Fibroblast of lung (primary cell): Measurements from ENCODE around the gene ASTN2. TPM values are rescaled to one million over a fixed set of nuclear protein-coding genes. Genes with fewer than 3 reads are reported as not detected.

Experiments
- DNase-seq, 2 donors: peaks; one replicate each; pipeline versions ENCODE4 v3.0.0 to v3.0.0-alpha.2; 2010; ENCODE audit warnings: low read depth in 2 of 2
- H2AFZ ChIP-seq: 2 replicates; pipeline ENCODE4 v1.5.1; 2012; ENCODE audit warnings: low read length, control low read depth, inconsistent platforms
- H3K27ac ChIP-seq: 2 replicates; pipeline ENCODE4 v1.5.1; 2011; ENCODE audit warnings: low read length, control low read depth; ENCODE audit not compliant: insufficient read depth
- H3K27me3 ChIP-seq: 2 replicates; pipeline ENCODE4 v1.5.1; 2011; ENCODE audit warnings: mild to moderate bottlenecking, low read length; ENCODE audit not compliant: control insufficient read depth, insufficient read depth
- H3K36me3 ChIP-seq: 2 replicates; pipeline ENCODE4 v1.5.1; 2011; ENCODE audit warnings: low read length; ENCODE audit not compliant: control insufficient read depth, insufficient read depth
- H3K4me1 ChIP-seq: 2 replicates; pipeline ENCODE4 v1.5.1; 2011; ENCODE audit warnings: low read length; ENCODE audit not compliant: control insufficient read depth, insufficient read depth; ENCODE audit errors: extremely low read depth
- H3K4me2 ChIP-seq: 2 replicates; pipeline ENCODE4 v1.5.1; 2011; ENCODE audit warnings: low read length, control low read depth; ENCODE audit not compliant: insufficient read depth; ENCODE audit errors: extremely low read depth
- H3K4me3 ChIP-seq, 4 experiments: fragments of 200-600 bp in 1 of 4; sonication (generic) in 1 of 4; replicated peaks in 1 of 4; 2 replicates each; pipeline ENCODE4 v1.5.1; 2011 to 2016; ENCODE audit warnings: low read length in 4 of 4, low read depth in 3 of 4, mild to moderate bottlenecking in 3 of 4, control low read depth in 2 of 4, inconsistent platforms in 1 of 4, mixed read lengths in 1 of 4; ENCODE audit not compliant: insufficient read depth in 1 of 4; ENCODE audit errors: control extremely low read depth in 1 of 4
- H3K79me2 ChIP-seq: 2 replicates; pipeline ENCODE4 v1.5.1; 2012; ENCODE audit warnings: mild to moderate bottlenecking, low read length, inconsistent platforms; ENCODE audit not compliant: control insufficient read depth, insufficient read depth
- H3K9ac ChIP-seq: 2 replicates; pipeline ENCODE4 v1.5.1; 2011; ENCODE audit warnings: mild to moderate bottlenecking, low read length, control low read depth; ENCODE audit not compliant: insufficient read depth
- H3K9me3 ChIP-seq: 2 replicates; pipeline ENCODE4 v1.5.1; 2012; ENCODE audit warnings: low read depth, low read length; ENCODE audit not compliant: control insufficient read depth, insufficient read depth
- H4K20me1 ChIP-seq: 2 replicates; pipeline ENCODE4 v1.5.1; 2011; ENCODE audit warnings: low read length; ENCODE audit not compliant: control insufficient read depth, insufficient read depth; ENCODE audit errors: extremely low read depth
- CTCF ChIP-seq, 2 donors: IDR thresholded peaks in 1 of 2; conservative IDR thresholded peaks in 1 of 2; 1 replicate in 1 of 2; 2 replicates in 1 of 2; pipeline ENCODE4 v1.5.1; 2011 to 2012; ENCODE audit warnings: low read length in 2 of 2, control low read depth in 1 of 2, inconsistent platforms in 1 of 2, low read depth in 1 of 2, mild to moderate bottlenecking in 1 of 2
- EZH2 ChIP-seq: IDR thresholded peaks from 2 replicates; pipeline ENCODE4 v1.5.1; 2012; ENCODE audit warnings: low read length, control low read depth, mild to moderate bottlenecking; ENCODE audit errors: missing control alignments
- polyA plus RNA-seq, 2 donors: library from polyadenylated mRNA; depleted of rRNA in 1 of 2; stranded (reverse) in 1 of 2; unstranded in 1 of 2; fragments of >200 nt; gene quantifications; 2 replicates each; pipeline ENCODE4 v1.2.1, GENCODE V29; 2011 to 2012; ENCODE audit warnings: missing spikeins in 1 of 2
- total RNA-seq: library from RNA; depleted of rRNA; stranded (reverse); fragments of >200 nt; gene quantifications from 2 replicates; pipeline ENCODE4 v1.2.1, GENCODE V29; 2014

ASTN2 gene
- total and polyA plus RNA-seq, 2 donors (not counting 1 experiment from before 2014, with no cell fraction given) = 2.2 to 19.2 TPM

DNA sequence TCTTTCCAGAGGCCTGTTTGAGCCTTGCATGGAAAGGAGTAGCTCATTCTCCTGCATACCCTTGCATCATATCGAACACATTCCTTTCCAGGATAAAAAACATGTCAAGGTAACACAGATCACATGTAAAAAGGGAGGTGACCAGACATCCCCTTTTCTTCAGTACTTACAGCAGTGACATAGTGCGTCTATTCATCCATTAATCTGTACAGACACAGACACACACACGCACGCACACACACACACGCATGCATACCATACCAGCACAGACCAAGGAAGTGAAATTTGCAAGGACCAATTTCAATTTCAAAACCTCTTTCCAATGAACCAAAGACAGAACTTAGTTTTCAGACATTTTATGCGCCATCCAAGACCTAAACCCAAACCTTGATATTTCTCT is 1005.2 kb downstream of the ASTN2 start:
- no peak overlapping the region for H2AFZ ChIP-seq

DNA sequence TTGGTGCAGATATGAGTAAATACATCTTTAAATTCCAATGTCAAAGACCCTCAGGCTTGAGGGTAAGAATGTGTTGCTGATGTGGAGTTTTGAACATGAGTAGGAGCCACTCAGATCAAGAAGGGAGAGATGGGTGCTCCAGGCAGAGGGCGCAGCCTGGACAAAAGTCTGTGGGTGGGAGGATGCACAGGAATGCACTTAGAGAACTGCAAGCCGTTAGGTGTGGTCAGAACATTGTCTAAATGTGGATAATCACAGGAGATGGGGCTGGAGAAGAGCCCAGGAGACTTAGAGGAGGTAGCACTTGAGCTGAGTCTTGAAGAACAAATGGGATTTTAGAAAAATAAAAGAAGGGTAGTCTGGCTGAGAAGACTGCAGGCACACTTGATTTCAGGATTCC is 1005.7 kb downstream of the ASTN2 start:
- Histone ChIP-seq H3K4me2 (no peak overlapping the region), H3K79me2 (no peaks in the 10 kb centered on the region), H3K36me3 (no peaks in the 10 kb centered on the region), H3K9me3 (no peaks in the 10 kb centered on the region), H3K4me1 (no peaks in the 10 kb centered on the region), H2AFZ (no peak overlapping the region), H3K27ac (no peak overlapping the region), H4K20me1 (no peaks in the 10 kb centered on the region), H3K4me3 (no peak overlapping the region), H3K9ac (no peak overlapping the region), H3K27me3 (no peaks in the 10 kb centered on the region)
- TF ChIP-seq CTCF (conservative IDR thresholded peaks at IDR 0.05 in 1 of 2, IDR thresholded peaks at IDR 0.05 in 1 of 2; ENCODE audit: low read depth in 1 of 2, low read length in 2 of 2) (no peak), EZH2 (no peak)
- no peak for DNase-seq

More for the DNA sequence above, 1005.2 kb downstream of the ASTN2 start:
- Histone ChIP-seq H3K79me2 (no peaks in the 10 kb centered on the region), H3K27me3 (no peaks in the 10 kb centered on the region), H3K4me2 (no peak overlapping the region), H3K4me1 (no peaks in the 10 kb centered on the region), H3K4me3 (no peak overlapping the region), H3K27ac (no peak overlapping the region), H4K20me1 (no peaks in the 10 kb centered on the region), H3K9me3 (no peaks in the 10 kb centered on the region), H3K36me3 (no peaks in the 10 kb centered on the region), H3K9ac (no peak overlapping the region)
- TF ChIP-seq CTCF (conservative IDR thresholded peaks at IDR 0.05 in 1 of 2, IDR thresholded peaks at IDR 0.05 in 1 of 2; ENCODE audit: low read depth in 1 of 2, low read length in 2 of 2) = no peak
- TF ChIP-seq EZH2 = no peak
- no peak for DNase-seq

GRCh38 chr9:116406469-116406868 is 1008.4 kb downstream of the ASTN2 start:
- no peak overlapping the region for H3K4me3 ChIP-seq
- no peak for DNase-seq
- H3K9ac ChIP-seq = no peak overlapping the region
- no peak overlapping the region for H2AFZ ChIP-seq
- no peaks in the 10 kb centered on the region for H3K79me2 ChIP-seq
- no peaks in the 10 kb centered on the region for H4K20me1 ChIP-seq
- H3K4me2 ChIP-seq = no peak overlapping the region
- H3K27ac ChIP-seq = no peak overlapping the region
- no peaks in the 10 kb centered on the region for H3K27me3 ChIP-seq
- H3K36me3 ChIP-seq = no peaks in the 10 kb centered on the region
- no peaks in the 10 kb centered on the region for H3K9me3 ChIP-seq
- H3K4me1 ChIP-seq = no peaks in the 10 kb centered on the region
- no peak for TF ChIP-seq EZH2
- no peak for TF ChIP-seq CTCF (conservative IDR thresholded peaks at IDR 0.05 in 1 of 2, IDR thresholded peaks at IDR 0.05 in 1 of 2; ENCODE audit: low read depth in 1 of 2, low read length in 2 of 2)
